HEK293 (cell line): ENCODE measurements around the gene DYNLRB2.

Source experiments
- BCL11B ChIP-seq: fragments of 450-650 bp; formaldehyde crosslinking; IDR thresholded peaks from 2 replicates; pipeline ENCODE4 v1.5.1; 2016; ENCODE audit warnings: low read depth, missing biosample characterization, missing genetic modification characterization
- CTCF ChIP-seq: fragments of 450-650 bp; formaldehyde crosslinking; IDR thresholded peaks from 2 replicates; pipeline ENCODE4 v1.5.1; 2016; ENCODE audit warnings: missing biosample characterization, missing genetic modification characterization
- HIC1 ChIP-seq: fragments of 450-650 bp; formaldehyde crosslinking; IDR thresholded peaks from 2 replicates; pipeline ENCODE4 v1.5.1; 2016; ENCODE audit warnings: missing biosample characterization, missing genetic modification characterization
- KLF16 ChIP-seq: fragments of 450-650 bp; formaldehyde crosslinking; IDR thresholded peaks from 2 replicates; pipeline ENCODE4 v1.5.1; 2017; ENCODE audit warnings: missing biosample characterization, missing genetic modification characterization
- PATZ1 ChIP-seq: fragments of 450-650 bp; formaldehyde crosslinking; IDR thresholded peaks from 2 replicates; pipeline ENCODE4 v1.5.1; 2016; ENCODE audit warnings: missing biosample characterization, missing genetic modification characterization
- PRDM10 ChIP-seq: fragments of 450-650 bp; formaldehyde crosslinking; IDR thresholded peaks from 2 replicates; pipeline ENCODE4 v1.5.1; 2016; ENCODE audit warnings: missing biosample characterization, missing genetic modification characterization
- REPIN1 ChIP-seq: fragments of 450-650 bp; formaldehyde crosslinking; IDR thresholded peaks from 2 replicates; pipeline ENCODE4 v1.5.1; 2017; ENCODE audit warnings: missing biosample characterization, missing genetic modification characterization, low read depth
- SCRT1 ChIP-seq: fragments of 450-650 bp; formaldehyde crosslinking; IDR thresholded peaks from 2 replicates; pipeline ENCODE4 v1.5.1; 2016; ENCODE audit warnings: missing biosample characterization, missing genetic modification characterization, borderline replicate concordance
- SP2 ChIP-seq: fragments of 450-650 bp; formaldehyde crosslinking; IDR thresholded peaks from 2 replicates; pipeline ENCODE4 v1.5.1; 2016; ENCODE audit warnings: missing biosample characterization, missing genetic modification characterization
- ZFP3 ChIP-seq: fragments of 450-650 bp; formaldehyde crosslinking; IDR thresholded peaks from 2 replicates; pipeline ENCODE4 v1.5.1; 2016; ENCODE audit warnings: low read depth, missing biosample characterization, missing genetic modification characterization
- ZNF2 ChIP-seq: fragments of 450-650 bp; formaldehyde crosslinking; IDR thresholded peaks from 2 replicates; pipeline ENCODE4 v1.5.1; 2016; ENCODE audit warnings: missing biosample characterization, missing genetic modification characterization
- ZNF214 ChIP-seq: fragments of 450-650 bp; formaldehyde crosslinking; IDR thresholded peaks from 2 replicates; pipeline ENCODE4 v1.5.1; 2017; ENCODE audit warnings: missing biosample characterization, mild to moderate bottlenecking, missing genetic modification characterization, borderline replicate concordance
- ZNF223 ChIP-seq: fragments of 450-650 bp; formaldehyde crosslinking; IDR thresholded peaks from 2 replicates; pipeline ENCODE4 v1.5.1; 2016; ENCODE audit warnings: missing biosample characterization, missing genetic modification characterization
- ZNF350 ChIP-seq: fragments of 450-650 bp; formaldehyde crosslinking; IDR thresholded peaks from 2 replicates; pipeline ENCODE4 v1.5.0; 2017; ENCODE audit warnings: missing biosample characterization, mild to moderate bottlenecking, missing genetic modification characterization
- ZNF426 ChIP-seq: fragments of 450-650 bp; formaldehyde crosslinking; IDR thresholded peaks from 2 replicates; pipeline ENCODE4 v1.5.1; 2017; ENCODE audit warnings: missing biosample characterization, missing genetic modification characterization, mild to moderate bottlenecking, inconsistent platforms, moderate library complexity
- ZNF473 ChIP-seq: fragments of 450-650 bp; formaldehyde crosslinking; IDR thresholded peaks from 2 replicates; pipeline ENCODE4 v1.5.1; 2017; ENCODE audit warnings: missing biosample characterization, missing genetic modification characterization
- ZNF529 ChIP-seq: fragments of 450-650 bp; formaldehyde crosslinking; IDR thresholded peaks from 2 replicates; pipeline ENCODE4 v1.5.1; 2017; ENCODE audit warnings: missing genetic modification characterization, missing biosample characterization; ENCODE audit not compliant: insufficient replicate concordance
- ZNF548 ChIP-seq: fragments of 450-650 bp; formaldehyde crosslinking; IDR thresholded peaks from 2 replicates; pipeline ENCODE4 v1.5.1; 2016; ENCODE audit warnings: missing biosample characterization, missing genetic modification characterization
- ZNF549 ChIP-seq: fragments of 450-650 bp; IDR thresholded peaks from 2 replicates; pipeline ENCODE4 v1.5.1; 2018; ENCODE audit warnings: missing biosample characterization, missing genetic modification characterization, mild to moderate bottlenecking, inconsistent platforms, moderate library complexity
- ZNF558 ChIP-seq: fragments of 450-650 bp; formaldehyde crosslinking; IDR thresholded peaks from 2 replicates; pipeline ENCODE4 v1.5.1; 2016; ENCODE audit warnings: missing biosample characterization, missing genetic modification characterization
- ZNF585B ChIP-seq: fragments of 450-650 bp; formaldehyde crosslinking; IDR thresholded peaks from 2 replicates; pipeline ENCODE4 v1.5.1; 2016; ENCODE audit warnings: missing biosample characterization, missing genetic modification characterization
- ZNF654 ChIP-seq: fragments of 450-650 bp; formaldehyde crosslinking; IDR thresholded peaks from 2 replicates; pipeline ENCODE4 v1.5.1; 2016; ENCODE audit warnings: low read depth, missing biosample characterization, missing genetic modification characterization
- ZNF658 ChIP-seq: fragments of 450-650 bp; formaldehyde crosslinking; IDR thresholded peaks from 2 replicates; pipeline ENCODE4; 2016; ENCODE audit warnings: missing biosample characterization, missing genetic modification characterization
- ZNF664 ChIP-seq: fragments of 450-650 bp; formaldehyde crosslinking; IDR thresholded peaks from 2 replicates; pipeline ENCODE4 v1.5.1; 2016; ENCODE audit warnings: missing biosample characterization, missing genetic modification characterization
- ZNF776 ChIP-seq: fragments of 450-650 bp; formaldehyde crosslinking; IDR thresholded peaks from 2 replicates; pipeline ENCODE4 v1.5.0; 2017; ENCODE audit warnings: missing biosample characterization, missing genetic modification characterization, borderline replicate concordance
- ZSCAN16 ChIP-seq: fragments of 450-650 bp; formaldehyde crosslinking; IDR thresholded peaks from 2 replicates; pipeline ENCODE4 v1.5.1; 2016; ENCODE audit warnings: missing biosample characterization, missing genetic modification characterization
- TF ChIP-seq, protein P1 (sequence below): fragments of 450-650 bp; formaldehyde crosslinking; conservative IDR thresholded peaks from 2 replicates; pipeline ENCODE4 v1.5.1; 2016; ENCODE audit warnings: low read depth, missing biosample characterization, missing genetic modification characterization

The DYNLRB2 gene

DNA sequence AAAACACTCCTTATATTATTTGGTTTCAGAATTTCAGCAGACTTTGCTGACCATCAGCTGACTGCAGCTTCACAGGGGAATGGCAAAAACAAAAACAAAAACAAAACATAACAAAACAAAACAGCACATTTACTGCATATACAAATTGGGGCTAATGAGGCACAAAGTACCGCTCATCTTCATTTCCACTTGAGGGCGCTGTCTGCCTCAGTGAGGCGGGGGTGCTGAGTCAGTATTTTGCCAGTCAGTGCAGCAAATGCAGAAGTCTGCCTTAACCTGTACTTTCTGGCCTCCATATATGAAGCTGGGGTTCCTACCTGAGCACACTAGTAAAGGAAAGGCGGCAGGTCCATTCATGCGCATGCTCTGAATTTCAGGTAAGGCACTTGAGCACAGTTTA, 13.5 kb upstream of the DYNLRB2 start (continued):
- TF ChIP-seq PATZ1 (tag by site-specific recombination) (no peak), ZNF549 (tag by site-specific recombination) (no peak), ZNF2 (tag by site-specific recombination) (0 out of 2 replicates have a peak, but pooled peaks have one; percentile 32), ZNF585B (tag by site-specific recombination) (no peak), ZNF350 (tag by site-specific recombination) (no peak), ZNF664 (no peak), ZNF223 (tag by site-specific recombination) (no peak), ZNF558 (tag by site-specific recombination) (no peak), ZNF654 (tag by site-specific recombination) (peak; percentile 94), ZNF426 (tag by site-specific recombination) (no peak), CTCF (tag by site-specific recombination) (peak; percentile 77), ZFP3 (tag by site-specific recombination) (no peak), SCRT1 (tag by site-specific recombination) (no peak), ZNF776 (tag by site-specific recombination) (no peak), ZNF529 (tag by site-specific recombination) (no peak), ZSCAN16 (tag by site-specific recombination) (no peak), ZNF658 (tag by site-specific recombination) (no peak), HIC1 (tag by site-specific recombination) (no peak), BCL11B (tag by site-specific recombination) (no peak), PRDM10 (no peak), ZNF473 (tag by site-specific recombination) (no peak), SP2 (tag by site-specific recombination) (no peak), ZNF548 (no peak), REPIN1 (tag by site-specific recombination) (no peak), KLF16 (no peak), ZNF214 (no peak)
- TF ChIP-seq, protein P1, sequence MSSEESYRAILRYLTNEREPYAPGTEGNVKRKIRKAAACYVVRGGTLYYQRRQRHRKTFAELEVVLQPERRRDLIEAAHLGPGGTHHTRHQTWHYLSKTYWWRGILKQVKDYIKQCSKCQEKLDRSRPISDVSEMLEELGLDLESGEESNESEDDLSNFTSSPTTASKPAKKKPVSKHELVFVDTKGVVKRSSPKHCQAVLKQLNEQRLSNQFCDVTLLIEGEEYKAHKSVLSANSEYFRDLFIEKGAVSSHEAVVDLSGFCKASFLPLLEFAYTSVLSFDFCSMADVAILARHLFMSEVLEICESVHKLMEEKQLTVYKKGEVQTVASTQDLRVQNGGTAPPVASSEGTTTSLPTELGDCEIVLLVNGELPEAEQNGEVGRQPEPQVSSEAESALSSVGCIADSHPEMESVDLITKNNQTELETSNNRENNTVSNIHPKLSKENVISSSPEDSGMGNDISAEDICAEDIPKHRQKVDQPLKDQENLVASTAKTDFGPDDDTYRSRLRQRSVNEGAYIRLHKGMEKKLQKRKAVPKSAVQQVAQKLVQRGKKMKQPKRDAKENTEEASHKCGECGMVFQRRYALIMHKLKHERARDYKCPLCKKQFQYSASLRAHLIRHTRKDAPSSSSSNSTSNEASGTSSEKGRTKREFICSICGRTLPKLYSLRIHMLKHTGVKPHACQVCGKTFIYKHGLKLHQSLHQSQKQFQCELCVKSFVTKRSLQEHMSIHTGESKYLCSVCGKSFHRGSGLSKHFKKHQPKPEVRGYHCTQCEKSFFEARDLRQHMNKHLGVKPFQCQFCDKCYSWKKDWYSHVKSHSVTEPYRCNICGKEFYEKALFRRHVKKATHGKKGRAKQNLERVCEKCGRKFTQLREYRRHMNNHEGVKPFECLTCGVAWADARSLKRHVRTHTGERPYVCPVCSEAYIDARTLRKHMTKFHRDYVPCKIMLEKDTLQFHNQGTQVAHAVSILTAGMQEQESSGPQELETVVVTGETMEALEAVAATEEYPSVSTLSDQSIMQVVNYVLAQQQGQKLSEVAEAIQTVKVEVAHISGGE (tag by site-specific recombination) = no peak
